SH-SY5Y (cell line): ENCODE data around the gene SLC30A1.

ENCODE experiments used
- GATA2 ChIP-seq: IDR thresholded peaks from 2 replicates; pipeline ENCODE4 v1.6.1; 2011; ENCODE audit warnings: mild to moderate bottlenecking, low read depth, low read length
- GATA3 ChIP-seq: IDR thresholded peaks from 2 replicates; pipeline ENCODE4 v1.6.1; 2011; ENCODE audit warnings: low read depth, mild to moderate bottlenecking, low read length, moderate library complexity

- TF ChIP-seq GATA2 = no peak
- TF ChIP-seq GATA3 = no peak
Measured at GRCh38 chr1:211625040-211625439, 46.1 kb upstream of the SLC30A1 start.
